GM19240 (cell line): ENCODE data around the gene RFNG.

Experiments used
- DNase-seq: peaks from one replicate; pipeline ENCODE4 v3.0.0; 2011; ENCODE audit warnings: low spot score; ENCODE audit not compliant: insufficient read length

The RFNG gene

GRCh38 chr17:82078433-82078832 lies 26.8 kb upstream of the RFNG start:
- no peak for DNase-seq

GRCh38 chr17:82077617-82078358 lies 26.2 kb upstream of the RFNG start:
- no peak for DNase-seq

DNA sequence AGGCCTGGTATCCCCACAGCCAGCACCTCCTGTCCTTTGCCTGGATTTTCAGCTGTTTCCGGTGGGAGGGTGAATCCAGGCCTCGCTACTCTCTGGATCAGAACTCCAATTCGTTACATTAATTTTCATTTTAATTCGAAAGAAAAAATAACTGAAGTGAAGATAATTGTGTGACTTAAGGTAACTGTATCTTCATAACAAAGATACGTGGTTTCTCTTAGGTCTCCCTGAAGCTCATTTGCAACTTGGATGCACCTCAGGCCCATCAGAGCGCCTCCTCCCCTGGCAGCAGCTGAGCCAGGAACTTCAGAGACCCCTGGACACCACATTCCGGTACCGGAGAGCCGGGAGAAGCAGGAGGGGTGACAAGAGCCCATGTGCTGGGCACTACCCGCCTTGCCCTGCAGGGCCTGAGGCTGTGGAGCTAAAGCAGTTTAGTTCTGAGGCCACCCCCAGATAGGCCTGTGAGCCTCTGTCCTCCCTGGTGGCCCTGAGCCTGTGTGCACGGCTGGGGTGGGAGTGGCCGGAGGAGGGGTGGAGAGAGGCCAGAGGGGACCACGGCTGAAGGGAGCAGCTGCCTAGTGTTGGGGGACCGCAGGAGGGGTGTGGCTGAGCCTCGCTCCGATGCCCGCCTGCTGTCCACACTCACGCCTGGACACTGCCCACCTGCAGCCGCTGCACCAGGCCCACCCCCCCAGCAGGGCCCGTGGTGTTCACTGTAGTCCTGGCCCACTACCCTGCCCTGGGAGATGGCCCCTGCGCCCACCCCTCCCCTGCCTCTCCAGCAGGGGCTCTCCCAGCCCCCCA lies 25.4 kb upstream of the RFNG start:
- DNase-seq, result no peak

DNA sequence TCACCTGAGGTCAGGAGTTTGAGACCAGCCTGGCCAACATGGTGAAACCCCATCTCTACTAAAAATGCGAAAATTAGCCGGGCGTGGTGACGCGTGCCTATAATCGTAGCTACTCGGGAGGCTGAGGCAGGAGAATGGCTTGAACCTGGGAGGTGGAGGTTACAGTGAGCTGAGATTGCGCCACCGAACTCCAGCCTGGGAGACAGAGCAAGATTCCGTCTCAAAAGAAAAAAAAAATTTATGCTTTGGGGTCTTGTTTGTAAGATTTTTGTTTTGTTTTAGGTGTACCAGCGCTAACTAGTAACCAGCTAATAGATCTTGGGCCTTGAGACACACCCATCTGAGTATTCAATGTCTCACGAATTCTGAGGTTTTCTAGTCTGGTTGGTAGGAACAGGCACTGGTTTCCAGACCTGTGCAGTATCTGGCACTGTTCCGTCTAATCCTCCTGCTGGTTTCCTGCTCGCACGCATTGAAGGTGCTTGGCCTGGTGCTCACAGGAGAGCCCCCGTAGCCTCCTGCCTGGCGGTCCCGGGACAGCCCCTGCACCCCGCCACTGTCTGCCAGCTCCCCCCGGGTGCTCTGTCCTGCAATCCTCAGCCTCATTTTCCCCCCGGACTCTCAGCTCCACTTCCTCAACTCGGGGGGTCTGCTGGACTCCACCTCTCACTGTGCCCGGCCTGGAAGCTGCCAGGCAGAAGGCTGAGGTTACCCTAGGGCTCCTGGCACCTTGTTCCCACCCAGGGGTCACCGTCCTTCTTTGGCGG lies 24.6 kb upstream of the RFNG start:
- no peak for DNase-seq

- no peak for DNase-seq
Measured at GRCh38 chr17:82073446-82073845, 21.8 kb upstream of the RFNG start.

GRCh38 chr17:82072827-82073226 lies 21.2 kb upstream of the RFNG start:
- no peak for DNase-seq

GRCh38 chr17:82070611-82071010 lies 19.0 kb upstream of the RFNG start:
- DNase-seq, result no peak

GRCh38 chr17:82065638-82066303 lies 14.2 kb upstream of the RFNG start, which contains the start of gene DUS1L:
Gene DUS1L (minus strand): TSS chr17:82065804. CDS start chr17:82065059, 745 bp downstream.
- peak; percentile 75 for DNase-seq

- peak; percentile 57 for DNase-seq
Measured at GRCh38 chr17:82065193-82065637, 13.6 kb upstream of the RFNG start.

DNA sequence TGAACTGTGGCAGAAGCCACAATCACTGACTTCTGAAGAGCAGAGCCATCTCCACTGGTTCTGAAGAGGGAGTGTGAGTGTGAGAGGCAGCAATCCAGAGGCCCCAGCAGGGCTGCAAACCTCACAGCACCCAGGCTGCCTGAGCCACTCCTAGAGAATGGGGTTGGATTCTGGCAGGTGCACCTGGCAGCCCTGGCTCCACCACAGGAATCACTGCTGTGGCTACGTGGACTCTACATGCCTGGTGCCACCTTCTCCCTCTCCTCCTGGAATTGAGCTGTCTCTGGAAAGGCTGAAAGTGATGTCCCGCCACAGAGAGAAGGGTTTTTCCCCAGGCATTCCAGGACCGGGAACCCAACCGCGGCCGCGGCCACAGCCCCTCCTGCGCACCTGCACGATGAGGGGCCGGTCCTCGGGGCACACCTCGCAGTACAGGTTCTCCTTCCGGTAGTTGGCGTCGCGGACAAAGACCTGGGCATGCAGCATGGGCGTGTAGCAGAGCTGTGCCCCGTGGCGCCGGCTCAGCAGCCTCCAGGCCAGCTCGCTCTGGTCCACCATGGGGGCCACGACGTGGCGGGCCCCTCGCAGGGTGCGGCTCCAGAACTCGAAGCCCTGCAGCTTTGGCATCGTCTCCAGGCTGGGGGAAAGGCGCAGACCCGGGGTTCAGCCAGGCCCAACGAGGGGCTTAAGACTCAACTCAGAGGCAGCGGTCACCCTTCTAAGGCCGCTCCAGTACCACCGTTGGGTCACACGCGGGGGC lies 13.0 kb upstream of the RFNG start:
- DNase-seq, result no peak

DNA sequence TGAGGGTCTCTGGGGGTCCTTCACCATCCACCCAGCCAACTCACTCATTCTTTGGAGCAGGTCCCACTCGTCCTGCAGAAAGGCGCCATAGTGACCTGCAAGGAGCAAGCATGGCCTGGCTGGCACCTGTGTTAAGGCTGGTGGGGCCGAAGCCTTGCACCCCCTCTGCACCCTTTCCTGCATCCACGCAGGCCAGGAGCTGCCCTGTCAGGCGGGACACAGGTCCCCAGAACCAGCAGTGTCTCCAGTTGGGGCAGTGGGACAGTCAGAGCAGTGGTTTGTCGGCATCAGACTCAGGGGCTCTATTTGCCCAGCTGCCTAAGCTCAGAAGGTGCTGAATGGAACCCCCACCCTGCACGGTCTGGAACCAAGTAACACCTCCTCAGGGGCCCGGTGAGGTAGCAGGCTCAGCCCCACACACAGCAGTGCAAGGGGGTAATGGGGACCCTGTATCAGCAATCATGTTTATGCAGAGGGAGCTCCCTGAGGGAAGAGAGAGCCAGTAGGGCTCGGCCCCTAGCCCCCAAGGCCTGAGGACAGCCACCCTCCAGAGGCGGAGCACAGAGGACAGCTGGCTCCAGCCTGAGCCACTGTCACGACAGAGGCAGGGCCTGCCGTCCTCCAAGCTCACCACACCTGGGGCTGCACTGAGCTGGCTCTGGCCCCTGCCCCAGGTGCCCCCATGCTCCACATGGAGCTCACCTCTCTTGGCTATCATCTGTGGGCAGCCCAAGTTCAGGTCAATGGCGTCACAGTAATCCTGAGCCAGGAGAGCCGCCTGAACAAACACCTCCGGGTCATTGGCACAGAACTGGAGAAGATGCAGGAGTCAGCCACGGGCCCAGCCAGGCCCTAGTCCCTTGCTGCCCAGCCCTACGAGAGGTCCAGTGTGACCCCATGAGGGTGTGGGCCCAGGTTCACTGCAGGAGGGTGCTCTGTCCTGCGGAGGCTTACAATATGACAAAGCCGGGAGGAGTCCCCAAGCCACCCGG lies 12.1 kb upstream of the RFNG start:
- DNase-seq, result no peak

- no peak for DNase-seq
Measured at GRCh38 chr17:82062984-82063368, 11.4 kb upstream of the RFNG start.

GRCh38 chr17:82062076-82062983 lies 10.7 kb upstream of the RFNG start:
- DNase-seq, result no peak

DNA sequence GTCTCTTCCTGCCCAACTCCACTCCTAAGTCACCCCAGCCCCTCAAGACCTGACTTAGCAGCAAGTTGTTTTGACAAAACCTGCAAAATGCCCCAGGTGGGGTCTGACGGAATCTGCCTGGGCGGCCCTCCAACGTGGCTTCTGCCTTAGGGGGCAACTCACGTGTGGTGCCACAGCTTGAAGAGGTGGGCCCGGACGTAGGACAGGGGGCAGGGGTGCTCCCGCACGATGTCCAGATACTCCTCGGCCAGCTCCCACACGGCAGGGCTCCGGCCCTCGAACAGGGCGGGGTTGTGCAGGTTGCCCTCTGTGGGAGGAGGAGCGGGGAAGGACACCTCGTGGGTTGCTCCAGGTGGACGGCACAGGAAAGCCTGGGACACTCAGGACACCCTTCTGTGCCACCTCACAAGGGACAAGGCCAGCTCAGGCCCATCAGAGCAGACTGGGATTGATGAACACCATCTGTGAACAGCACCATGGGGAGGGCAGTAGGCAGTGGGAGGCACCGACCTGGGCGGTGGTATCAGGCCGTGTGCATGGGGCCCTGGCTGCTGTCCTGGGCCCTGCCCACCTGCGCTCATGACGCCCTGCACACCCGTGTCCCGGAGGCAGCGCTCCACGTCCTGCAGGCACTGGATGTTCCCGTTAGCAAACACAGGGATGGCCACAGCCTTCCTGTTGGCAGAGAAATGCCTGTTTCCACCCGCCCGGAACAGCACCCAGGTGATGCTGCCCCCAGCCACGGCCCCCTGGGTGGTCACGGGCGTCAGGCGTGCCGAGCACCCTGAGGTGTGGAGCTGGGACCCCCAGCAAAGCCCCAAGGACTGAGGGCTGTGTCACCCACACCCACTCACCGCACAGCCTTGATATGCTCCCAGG lies 9.7 kb upstream of the RFNG start:
- no peak for DNase-seq

DNA sequence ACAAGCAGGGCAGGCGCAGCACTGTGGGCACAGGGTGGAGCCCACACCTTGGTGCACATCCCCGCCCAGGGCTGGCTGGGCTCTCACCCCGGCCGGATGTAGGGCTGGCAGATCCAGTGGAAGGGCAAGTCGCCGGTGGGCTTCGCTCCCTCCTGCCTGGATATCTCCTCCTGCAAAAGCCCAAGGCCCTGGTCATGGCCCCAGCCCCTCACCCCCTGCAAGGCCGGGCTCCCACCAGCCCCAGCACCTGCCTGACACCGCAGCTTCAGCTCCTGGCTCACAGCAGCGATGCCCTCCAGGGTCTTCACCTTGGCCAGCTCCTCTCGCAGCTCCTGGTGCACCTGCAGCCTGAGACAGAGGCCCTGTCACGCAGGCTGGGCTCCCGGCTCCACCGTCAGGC lies 9.0 kb upstream of the RFNG start:
- no peak for DNase-seq

DNA sequence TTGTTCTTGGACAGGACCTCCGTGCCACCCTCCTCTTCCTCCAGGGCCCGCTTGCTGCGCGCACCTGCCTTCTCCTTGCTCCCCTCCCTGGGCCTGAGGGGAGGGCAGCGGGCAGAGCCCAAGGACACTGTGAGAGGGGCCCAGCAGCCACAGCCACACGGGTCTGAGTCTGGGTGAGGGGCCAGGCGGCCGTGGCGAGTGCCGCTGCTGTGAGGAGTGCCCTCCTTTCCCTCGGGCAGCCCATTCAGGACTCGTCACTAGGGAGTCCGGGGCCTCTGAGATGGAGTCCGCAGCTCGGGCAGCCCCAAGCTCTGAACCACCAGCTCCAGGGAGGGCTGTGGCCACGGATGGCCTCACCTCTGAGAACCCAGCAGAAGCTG lies 8.4 kb upstream of the RFNG start:
- DNase-seq, result no peak

- no peak for DNase-seq
Measured at GRCh38 chr17:82059272-82060000, 7.8 kb upstream of the RFNG start.
